Aorta (tissue), 5 donors: ENCODE data around the gene SHISAL1. TPM values are rescaled to one million over a fixed set of nuclear protein-coding genes. Genes with fewer than 3 reads are reported as not detected.

Source experiments
- ATAC-seq: fragments of 200-7000 bp; cut with Tn5 transposase; one replicate; pipeline ENCODE4 v1.9.1; 2022; ENCODE audit warnings: moderate library complexity; ENCODE audit not compliant: low FRiP score
- DNase-seq, 2 donors: peaks; one replicate each; pipeline ENCODE4 v3.0.0-alpha.2; 2020
- H3K27ac ChIP-seq, 2 donors: one replicate each; pipeline ENCODE4 v1.5.1; 2013; ENCODE audit warnings: low read length in 2 of 2, mild to moderate bottlenecking in 2 of 2, moderate library complexity in 2 of 2, control low read depth in 1 of 2, inconsistent platforms in 1 of 2, low read depth in 1 of 2
- H3K27me3 ChIP-seq, 2 donors: one replicate each; pipeline ENCODE4 v1.6.1; 2013; ENCODE audit warnings: control low read depth in 1 of 2, low read length in 1 of 2, mild to moderate bottlenecking in 1 of 2, moderate library complexity in 1 of 2; ENCODE audit not compliant: insufficient read depth in 2 of 2, control insufficient read depth in 1 of 2
- H3K36me3 ChIP-seq, 2 donors: one replicate each; pipeline ENCODE4 v1.6.1; 2013; ENCODE audit warnings: control low read depth in 1 of 2, low read length in 1 of 2, mild to moderate bottlenecking in 1 of 2; ENCODE audit not compliant: insufficient read depth in 2 of 2, control insufficient read depth in 1 of 2
- H3K4me1 ChIP-seq, 2 donors: one replicate each; pipeline ENCODE4 v1.6.1; 2013; ENCODE audit warnings: low read length in 2 of 2, control low read depth in 1 of 2, mild to moderate bottlenecking in 1 of 2, moderate library complexity in 1 of 2; ENCODE audit not compliant: insufficient read depth in 2 of 2, control insufficient read depth in 1 of 2
- H3K4me3 ChIP-seq, 2 donors: one replicate each; pipeline ENCODE4 v1.5.1; 2013; ENCODE audit warnings: low read length in 2 of 2, control low read depth in 1 of 2, mild to moderate bottlenecking in 1 of 2
- H3K9me3 ChIP-seq: one replicate; pipeline ENCODE4 v1.6.1; 2013; ENCODE audit warnings: mild to moderate bottlenecking, low read length; ENCODE audit not compliant: control insufficient read depth
- WGBS, 2 donors: extraction: QIAGEN DNeasy Blood & Tissue Kit; methylation state at CpG; one replicate each; pipeline ENCODE4 v1.1.7; 2013; 5-methylcytosine and 5-hydroxymethylcytosine counted together
- intact Hi-C, 2 donors: fragments of 100-400 bp; cut with DNase I; formaldehyde crosslinking; loops; one replicate each; pipeline versions ENCODE4 v1.14.2 to v1.15.0; 2022
- polyA plus RNA-seq, 2 donors: library from polyadenylated mRNA; stranded (reverse); fragments of 200-250 nt; gene quantifications; one replicate each; pipeline ENCODE4 v1.2.3, GENCODE V29; 2013
- total RNA-seq, 2 donors: library from RNA; stranded (reverse); fragmentation: NEBNext Ultra II Directional; extraction: Animal tissue kit (Norgen Biotek cat#: 25700); gene quantifications; one replicate each; pipeline ENCODE4 v1.2.1, GENCODE V29; 2021
- donor health status: healthy with polysubstance abuse.
- donor health status: Bipolar disorder and iron deficiency.
- donor health status: DM: no; HTN: no; CAD: no.
- donor health status: DM: no; HTN: no; CAD: no.
- donor health status: DM: yes; HTN: yes; CAD: no.

Gene SHISAL1
- total and polyA plus RNA-seq, 4 donors: 0.25 to 3.5 (median 1.7) TPM

DNA sequence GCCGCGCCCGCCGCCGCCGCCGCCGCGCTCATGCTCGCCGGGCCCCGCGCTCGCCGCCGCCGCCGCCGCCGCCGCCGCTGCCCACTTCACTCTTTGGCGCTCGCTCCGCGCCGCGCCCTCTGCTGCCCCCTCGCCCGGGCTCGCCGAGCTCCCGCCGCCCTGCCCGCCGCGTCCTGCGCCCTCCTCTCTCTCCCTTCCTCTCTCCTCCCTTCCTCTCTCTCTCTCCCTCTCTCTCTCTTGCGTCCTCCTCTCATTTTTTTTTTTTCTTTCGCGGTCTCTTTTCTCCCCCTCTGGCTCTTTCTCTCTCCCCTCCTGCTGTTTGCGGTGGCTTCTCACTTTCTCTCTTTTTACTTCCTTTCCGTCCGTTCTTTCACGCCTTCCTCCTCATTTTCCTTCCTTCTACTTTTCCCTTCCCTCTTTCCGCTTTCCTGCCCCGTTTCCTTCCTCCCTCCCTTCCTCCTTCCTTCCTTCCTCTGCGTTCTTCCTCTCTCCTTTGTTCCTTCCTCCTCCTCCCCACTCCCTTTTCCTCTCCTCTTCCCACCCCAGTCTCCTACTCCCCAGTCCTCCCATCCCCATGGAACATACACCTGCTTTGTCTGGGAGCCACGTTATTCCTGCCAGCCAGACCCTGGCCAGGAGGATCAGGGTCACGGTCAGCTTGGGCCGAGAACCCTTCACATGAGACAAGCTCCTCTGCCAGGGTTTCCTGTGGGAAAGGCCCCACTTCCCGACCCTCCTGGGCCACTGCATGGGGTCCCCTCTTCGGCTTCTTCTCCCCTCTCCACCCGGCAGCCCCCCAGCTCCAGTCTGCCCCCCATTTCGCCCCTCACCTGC, 19.3 kb upstream of the SHISAL1 start:
- intact Hi-C loops: no loop called here
- no peak overlapping the region for H3K27ac ChIP-seq
- no peaks in the 10 kb centered on the region for H3K27me3 ChIP-seq
- no peaks in the 10 kb centered on the region for H3K36me3 ChIP-seq
- DNase-seq (peak in 1 of 2 donors; percentile 85), ATAC-seq (no peak)
- H3K9me3 ChIP-seq: no peaks in the 10 kb centered on the region
- peak overlapping the region in 1 of 2 donors; percentile 38 for H3K4me3 ChIP-seq
- WGBS, 2 donors: 17 to 31% methylated on average over 23 to 55 of the region's 55 CpGs
- H3K4me1 ChIP-seq: no peaks in the 10 kb centered on the region

DNA sequence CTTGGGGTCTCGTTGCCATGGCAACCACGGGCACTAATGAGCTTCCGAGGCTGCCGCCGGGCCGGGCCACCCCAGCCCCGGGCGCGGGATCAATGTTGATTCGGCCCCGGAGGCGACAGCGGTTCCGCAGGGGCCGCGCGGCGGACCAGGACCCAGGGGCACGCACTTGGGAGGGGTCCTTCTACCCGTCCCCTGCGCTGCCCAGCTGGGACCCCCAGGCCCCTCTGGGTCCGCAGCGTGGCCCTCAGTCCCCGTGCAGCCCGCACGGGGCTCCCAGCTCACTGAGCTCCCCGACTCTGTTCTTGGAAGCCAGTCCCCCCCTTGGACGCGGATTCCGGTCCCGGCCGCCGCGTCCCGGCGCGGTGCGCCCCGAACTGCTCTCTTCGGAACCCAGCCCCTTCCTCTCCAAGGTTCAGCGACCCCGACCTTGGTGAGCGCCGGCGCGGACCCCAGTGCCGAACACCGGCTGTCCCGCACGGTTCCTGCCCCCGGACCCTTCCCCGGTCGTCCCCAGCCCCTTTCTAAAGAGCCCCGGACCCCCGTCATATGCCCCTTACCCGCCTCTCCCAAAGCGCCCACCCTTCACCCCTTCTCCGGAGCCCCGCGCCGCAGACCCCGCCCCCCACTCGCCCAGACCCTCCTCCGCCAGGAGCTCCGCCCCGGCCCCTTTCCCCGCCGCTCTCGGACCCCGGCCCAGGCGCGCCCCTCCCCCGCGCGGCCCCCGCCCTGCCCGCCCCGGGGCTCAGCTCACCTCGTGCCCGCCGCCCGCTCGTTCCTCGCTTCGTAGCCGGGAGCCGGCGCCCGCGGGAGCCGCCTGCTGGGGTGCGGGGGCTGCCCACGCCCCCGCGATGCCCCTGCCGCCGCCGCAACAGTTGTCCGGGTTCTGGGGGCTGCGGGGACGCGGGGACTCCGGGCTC, 18.3 kb upstream of the SHISAL1 start:
- no peak for DNase-seq
- no peaks in the 10 kb centered on the region for H3K27me3 ChIP-seq
- H3K9me3 ChIP-seq: no peaks in the 10 kb centered on the region
- H3K4me1 ChIP-seq: no peaks in the 10 kb centered on the region
- no peak overlapping the region for H3K27ac ChIP-seq
- H3K36me3 ChIP-seq: no peaks in the 10 kb centered on the region
- 3 to 4% methylated on average over 80 to 103 of the region's 103 CpGs for WGBS, 2 donors
- no peak for ATAC-seq
- intact Hi-C loops: no loop called here
- peak overlapping the region in 1 of 2 donors; percentile 38 for H3K4me3 ChIP-seq

DNA sequence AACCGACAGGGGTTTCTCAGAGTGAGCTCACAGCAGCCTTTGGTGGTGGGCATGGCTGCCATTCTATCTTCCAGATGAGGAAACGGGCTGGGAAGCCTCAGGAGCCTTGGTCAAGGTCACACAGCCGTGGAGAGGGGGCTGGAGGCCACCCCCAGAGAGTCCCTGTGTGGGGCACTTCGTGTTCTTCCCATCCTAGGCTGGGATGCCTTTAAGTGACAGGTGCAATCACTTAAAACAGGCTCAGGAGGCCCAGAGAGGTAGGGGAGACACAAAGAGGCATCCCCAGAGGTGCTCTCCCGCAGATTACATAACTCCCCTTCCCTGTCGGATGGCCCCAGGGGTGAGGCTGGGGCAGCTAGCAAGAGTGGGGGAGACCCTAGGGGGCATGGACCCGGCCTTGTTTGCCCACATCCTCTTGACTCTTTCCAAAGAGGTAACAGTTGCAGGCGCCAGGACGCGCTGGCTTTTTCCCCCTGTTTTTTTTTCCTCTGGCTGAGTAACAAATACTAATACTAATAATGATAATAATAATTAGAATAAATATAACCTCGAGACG, 17.5 kb upstream of the SHISAL1 start:
- Histone ChIP-seq H3K27ac (no peak overlapping the region), H3K9me3 (no peaks in the 10 kb centered on the region), H3K4me3 (no peak overlapping the region), H3K27me3 (no peaks in the 10 kb centered on the region), H3K4me1 (no peaks in the 10 kb centered on the region), H3K36me3 (no peaks in the 10 kb centered on the region)
- WGBS, 2 donors: 48 to 52% methylated on average over 12 of the region's 12 CpGs
- DNase-seq: no peak
- intact Hi-C loops: no loop called here
- ATAC-seq: no peak

DNA sequence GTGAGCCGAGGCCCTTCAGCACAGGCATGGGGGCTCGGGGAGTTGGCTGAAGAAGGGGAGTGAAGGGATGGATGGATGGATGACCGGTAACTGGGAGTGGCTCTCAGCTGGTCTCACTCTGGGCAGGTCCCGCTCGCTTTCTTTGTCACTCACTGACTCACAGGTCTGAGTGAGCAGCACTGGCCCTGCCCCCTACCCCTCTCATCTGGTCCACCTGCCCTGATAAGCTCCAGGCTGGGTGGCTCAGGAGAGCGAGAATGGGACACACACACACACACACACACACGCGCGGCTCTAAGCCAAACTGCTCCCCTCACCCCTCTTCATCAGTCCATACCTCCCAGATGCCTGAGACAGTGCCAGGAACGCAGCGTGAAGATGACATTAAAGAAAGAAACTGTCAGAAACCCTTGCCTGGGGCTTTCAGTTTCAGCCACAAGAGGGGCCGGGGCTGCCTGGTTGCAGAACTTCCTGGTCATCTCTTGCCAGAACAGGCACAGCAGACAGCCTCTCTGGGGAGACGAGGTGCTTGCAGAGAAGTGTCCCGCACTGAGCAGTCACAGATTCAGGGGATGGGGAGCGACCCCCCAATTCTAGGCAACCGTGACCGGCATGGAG, 16.5 kb upstream of the SHISAL1 start:
- no peak for DNase-seq
- Histone ChIP-seq H3K36me3 (no peaks in the 10 kb centered on the region), H3K4me1 (no peaks in the 10 kb centered on the region), H3K27ac (no peak overlapping the region), H3K27me3 (no peaks in the 10 kb centered on the region), H3K9me3 (no peaks in the 10 kb centered on the region), H3K4me3 (no peak overlapping the region)
- ATAC-seq: no peak
- 61 to 72% methylated on average over 17 of the region's 17 CpGs for WGBS, 2 donors
- intact Hi-C loops: loop anchor here in 1 of 2 donors (10.0 kb wide), 1 partner anchor 114 kb away; no protein-coding TSS in a partner anchor

DNA sequence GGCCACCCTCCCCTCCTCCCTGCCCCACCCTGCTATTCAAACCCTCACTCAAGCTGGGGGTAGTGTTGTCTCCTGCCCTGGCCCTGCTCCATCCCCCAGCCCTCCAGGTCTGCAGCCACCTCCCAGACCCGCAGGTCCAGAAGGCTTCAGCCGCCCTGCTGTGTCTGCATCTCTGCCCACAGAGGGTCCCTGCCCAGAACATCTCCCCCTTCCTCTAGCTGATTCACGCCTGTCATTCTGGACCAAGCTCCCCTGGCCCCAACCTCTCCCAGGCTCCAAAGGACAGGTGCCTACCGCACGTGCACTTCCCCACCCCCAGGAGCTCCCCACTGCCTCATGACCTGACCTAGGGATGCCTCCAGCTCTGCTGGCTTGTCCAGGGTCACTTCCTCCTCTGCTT, 16.0 kb upstream of the SHISAL1 start:
- no peaks in the 10 kb centered on the region for H3K4me1 ChIP-seq
- H3K27me3 ChIP-seq: no peaks in the 10 kb centered on the region
- no peak overlapping the region for H3K4me3 ChIP-seq
- no peaks in the 10 kb centered on the region for H3K9me3 ChIP-seq
- no peaks in the 10 kb centered on the region for H3K36me3 ChIP-seq
- WGBS, 2 donors: 81 to 97% methylated on average over 5 of the region's 5 CpGs
- ATAC-seq (no peak), DNase-seq (no peak)
- intact Hi-C loops: loop anchor here in 1 of 2 donors (10.0 kb wide), 1 partner anchor 114 kb away; no protein-coding TSS in a partner anchor
- H3K27ac ChIP-seq: no peak overlapping the region

DNA sequence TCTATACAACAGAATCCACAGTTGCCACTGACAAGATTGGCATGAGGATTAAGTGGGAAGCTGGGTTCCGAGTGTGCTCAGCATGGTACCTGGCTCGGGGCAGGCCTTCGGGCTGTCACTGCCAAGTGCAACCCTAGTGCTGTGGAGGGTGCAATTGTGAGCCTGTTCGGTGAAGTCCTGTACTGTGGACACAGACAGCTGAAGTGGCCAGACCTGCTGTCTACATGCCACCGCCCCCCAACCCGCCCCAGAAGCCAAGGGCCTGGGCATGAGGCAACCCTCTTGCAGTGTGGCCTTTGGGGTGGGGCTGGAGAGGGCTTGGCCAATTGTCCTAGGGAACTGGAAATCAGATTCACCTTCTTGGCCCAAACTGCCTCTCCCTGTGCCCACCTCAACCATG, 15.6 kb upstream of the SHISAL1 start:
- DNase-seq (no peak), ATAC-seq (no peak)
- no peaks in the 10 kb centered on the region for H3K27me3 ChIP-seq
- H3K4me1 ChIP-seq: no peaks in the 10 kb centered on the region
- intact Hi-C loops: loop anchor here in 1 of 2 donors (10.0 kb wide), 1 partner anchor 114 kb away; no protein-coding TSS in a partner anchor
- H3K36me3 ChIP-seq: no peaks in the 10 kb centered on the region
- no peak overlapping the region for H3K4me3 ChIP-seq
- 93 to 96% methylated on average over 6 of the region's 6 CpGs for WGBS, 2 donors
- H3K9me3 ChIP-seq: no peaks in the 10 kb centered on the region
- no peak overlapping the region for H3K27ac ChIP-seq

DNA sequence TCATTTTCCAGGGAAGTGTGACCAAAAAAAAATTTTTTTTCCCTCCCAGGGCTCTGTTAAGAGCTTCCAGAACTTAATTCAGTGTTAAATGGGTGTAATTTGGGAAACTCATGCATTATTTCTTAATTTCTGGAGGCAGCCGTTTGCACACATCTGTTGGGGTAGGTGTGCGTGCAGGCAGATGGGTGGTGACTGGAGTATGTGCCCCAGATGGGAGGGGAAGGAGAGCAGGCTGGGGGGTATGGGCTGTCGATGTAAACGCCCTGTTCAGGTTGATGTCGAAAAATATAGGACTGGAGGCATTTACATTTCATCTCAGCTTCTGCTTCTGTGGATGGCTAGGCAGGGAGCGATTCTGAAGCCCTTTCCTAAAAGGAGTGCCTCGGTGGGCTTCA, 13.7 kb upstream of the SHISAL1 start:
- no peak for DNase-seq

More for the DNA sequence above, 13.7 kb upstream of the SHISAL1 start:
- Histone ChIP-seq H3K27ac (no peak overlapping the region), H3K4me3 (peak overlapping the region; percentile 71 to 86), H3K27me3 (no peaks in the 10 kb centered on the region), H3K36me3 (no peaks in the 10 kb centered on the region), H3K9me3 (no peaks in the 10 kb centered on the region), H3K4me1 (no peaks in the 10 kb centered on the region)
- 61 to 71% methylated on average over 7 of the region's 7 CpGs for WGBS, 2 donors
- no peak for ATAC-seq
- intact Hi-C loops: loop anchor here in 1 of 2 donors (10.0 kb wide), 1 partner anchor 112 kb away; no protein-coding TSS in a partner anchor
